ENCODE results near the gene PARN.

DNA sequence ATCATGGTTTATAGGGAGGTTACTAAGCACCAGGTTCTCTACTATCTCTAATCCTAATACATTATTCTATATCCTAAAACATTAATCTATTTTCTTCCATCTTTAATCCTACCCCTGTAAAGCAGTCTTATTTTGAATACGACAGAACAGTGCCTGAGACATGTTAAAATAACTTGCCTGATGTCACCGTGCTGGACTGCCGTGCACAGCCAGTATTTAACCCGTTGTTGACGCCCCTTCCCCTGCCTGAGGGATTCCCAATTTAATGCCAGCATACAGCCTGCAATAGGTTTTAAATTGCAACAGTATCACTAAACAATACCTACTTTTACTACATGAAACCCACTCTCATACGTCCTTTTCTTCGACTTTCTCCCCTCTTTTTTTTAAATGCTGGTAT is 133.3 kb downstream of the PARN start:
- no peak for TF ChIP-seq SIN3B (IDR thresholded peaks at IDR 0.05; ENCODE audit: low read depth)
- no peak for TF ChIP-seq SIN3A (IDR thresholded peaks at IDR 0.05; ENCODE audit: borderline replicate concordance in 2 of 2, control insufficient read depth in 1 of 2, low read depth in 2 of 2, low read length in 2 of 2)
- no peak for TF ChIP-seq KAT2B (IDR thresholded peaks at IDR 0.05; ENCODE audit: low read depth, low read length)
- TF ChIP-seq ERF (CRISPR knock-in tag; IDR thresholded peaks at IDR 0.05), result no peak
- no peak for TF ChIP-seq HDAC1 (IDR thresholded peaks at IDR 0.05)
- TF ChIP-seq PTBP1 (IDR thresholded peaks at IDR 0.05; ENCODE audit: low read depth, low read length), result no peak
- no peak for TF ChIP-seq REST (IDR thresholded peaks at IDR 0.05; ENCODE audit: borderline replicate concordance)
- no peak for TF ChIP-seq REST (CRISPR knock-in tag; IDR thresholded peaks at IDR 0.05; ENCODE audit: low read depth)
- TF ChIP-seq, protein P1, sequence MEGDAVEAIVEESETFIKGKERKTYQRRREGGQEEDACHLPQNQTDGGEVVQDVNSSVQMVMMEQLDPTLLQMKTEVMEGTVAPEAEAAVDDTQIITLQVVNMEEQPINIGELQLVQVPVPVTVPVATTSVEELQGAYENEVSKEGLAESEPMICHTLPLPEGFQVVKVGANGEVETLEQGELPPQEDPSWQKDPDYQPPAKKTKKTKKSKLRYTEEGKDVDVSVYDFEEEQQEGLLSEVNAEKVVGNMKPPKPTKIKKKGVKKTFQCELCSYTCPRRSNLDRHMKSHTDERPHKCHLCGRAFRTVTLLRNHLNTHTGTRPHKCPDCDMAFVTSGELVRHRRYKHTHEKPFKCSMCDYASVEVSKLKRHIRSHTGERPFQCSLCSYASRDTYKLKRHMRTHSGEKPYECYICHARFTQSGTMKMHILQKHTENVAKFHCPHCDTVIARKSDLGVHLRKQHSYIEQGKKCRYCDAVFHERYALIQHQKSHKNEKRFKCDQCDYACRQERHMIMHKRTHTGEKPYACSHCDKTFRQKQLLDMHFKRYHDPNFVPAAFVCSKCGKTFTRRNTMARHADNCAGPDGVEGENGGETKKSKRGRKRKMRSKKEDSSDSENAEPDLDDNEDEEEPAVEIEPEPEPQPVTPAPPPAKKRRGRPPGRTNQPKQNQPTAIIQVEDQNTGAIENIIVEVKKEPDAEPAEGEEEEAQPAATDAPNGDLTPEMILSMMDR (IDR thresholded peaks at IDR 0.05 in 2 of 3, conservative IDR thresholded peaks at IDR 0.05 in 1 of 3; ENCODE audit: insufficient read depth in 2 of 3, low read depth in 1 of 3, low read length in 3 of 3), result no peak
- no peak for TF ChIP-seq ZNF384 (IDR thresholded peaks at IDR 0.05; ENCODE audit: low read depth, low read length)
- TF ChIP-seq MYBL2 (IDR thresholded peaks at IDR 0.05; ENCODE audit: low read depth), result no peak
- TF ChIP-seq MYBL2 (CRISPR knock-in tag; IDR thresholded peaks at IDR 0.05; ENCODE audit: borderline replicate concordance), result no peak
- TF ChIP-seq PREB (CRISPR knock-in tag; IDR thresholded peaks at IDR 0.05), result no peak
- no peak for TF ChIP-seq YBX1 (IDR thresholded peaks at IDR 0.05)
- no peak for TF ChIP-seq TCF7L2 (IDR thresholded peaks at IDR 0.05; ENCODE audit: low read depth, low read length)

Data from K562 (cell line).